ENCODE data around the gene PTPRS. TPM values are rescaled to one million over a fixed set of nuclear protein-coding genes. Genes with fewer than 3 reads are reported as not detected.

The PTPRS gene
- total RNA-seq, 1 donor from 2014 or later: 10.3 TPM

DNA sequence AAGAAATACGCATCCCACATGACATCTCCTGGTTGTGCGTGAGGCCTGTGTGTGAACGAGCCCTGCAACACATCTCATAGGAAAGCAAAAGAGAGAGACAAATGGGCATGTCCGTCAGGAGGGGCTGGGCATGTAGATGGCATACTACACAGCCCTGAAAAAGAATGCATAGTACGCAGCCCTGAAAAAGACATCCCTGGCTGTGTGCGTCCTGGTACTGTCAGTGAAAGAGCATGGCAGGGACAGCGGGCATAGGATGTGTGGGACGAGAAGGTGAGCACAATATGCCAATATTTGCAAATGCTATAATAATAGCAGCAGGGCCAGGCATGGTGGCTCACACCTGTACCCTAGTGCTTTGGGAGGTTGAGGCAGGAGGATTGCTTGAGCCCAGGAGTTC lies 28.6 kb downstream of the PTPRS start:
- FAIRE-seq (no peak), DNase-seq (ENCODE audit: low read depth) (no peak)
- Histone ChIP-seq H3K36me3 (ENCODE audit: control insufficient read depth, insufficient read depth, low read length) (no peaks in the 10 kb centered on the region), H3K27me3 (ENCODE audit: control insufficient read depth, insufficient read depth, low read length) (no peaks in the 10 kb centered on the region), H3K4me3 (ENCODE audit: low read depth, low read length) (no peak overlapping the region)
- TF ChIP-seq, protein P1, sequence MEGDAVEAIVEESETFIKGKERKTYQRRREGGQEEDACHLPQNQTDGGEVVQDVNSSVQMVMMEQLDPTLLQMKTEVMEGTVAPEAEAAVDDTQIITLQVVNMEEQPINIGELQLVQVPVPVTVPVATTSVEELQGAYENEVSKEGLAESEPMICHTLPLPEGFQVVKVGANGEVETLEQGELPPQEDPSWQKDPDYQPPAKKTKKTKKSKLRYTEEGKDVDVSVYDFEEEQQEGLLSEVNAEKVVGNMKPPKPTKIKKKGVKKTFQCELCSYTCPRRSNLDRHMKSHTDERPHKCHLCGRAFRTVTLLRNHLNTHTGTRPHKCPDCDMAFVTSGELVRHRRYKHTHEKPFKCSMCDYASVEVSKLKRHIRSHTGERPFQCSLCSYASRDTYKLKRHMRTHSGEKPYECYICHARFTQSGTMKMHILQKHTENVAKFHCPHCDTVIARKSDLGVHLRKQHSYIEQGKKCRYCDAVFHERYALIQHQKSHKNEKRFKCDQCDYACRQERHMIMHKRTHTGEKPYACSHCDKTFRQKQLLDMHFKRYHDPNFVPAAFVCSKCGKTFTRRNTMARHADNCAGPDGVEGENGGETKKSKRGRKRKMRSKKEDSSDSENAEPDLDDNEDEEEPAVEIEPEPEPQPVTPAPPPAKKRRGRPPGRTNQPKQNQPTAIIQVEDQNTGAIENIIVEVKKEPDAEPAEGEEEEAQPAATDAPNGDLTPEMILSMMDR (IDR thresholded peaks at IDR 0.05; ENCODE audit: insufficient read depth, low read length, severe bottlenecking): no peak

DNA sequence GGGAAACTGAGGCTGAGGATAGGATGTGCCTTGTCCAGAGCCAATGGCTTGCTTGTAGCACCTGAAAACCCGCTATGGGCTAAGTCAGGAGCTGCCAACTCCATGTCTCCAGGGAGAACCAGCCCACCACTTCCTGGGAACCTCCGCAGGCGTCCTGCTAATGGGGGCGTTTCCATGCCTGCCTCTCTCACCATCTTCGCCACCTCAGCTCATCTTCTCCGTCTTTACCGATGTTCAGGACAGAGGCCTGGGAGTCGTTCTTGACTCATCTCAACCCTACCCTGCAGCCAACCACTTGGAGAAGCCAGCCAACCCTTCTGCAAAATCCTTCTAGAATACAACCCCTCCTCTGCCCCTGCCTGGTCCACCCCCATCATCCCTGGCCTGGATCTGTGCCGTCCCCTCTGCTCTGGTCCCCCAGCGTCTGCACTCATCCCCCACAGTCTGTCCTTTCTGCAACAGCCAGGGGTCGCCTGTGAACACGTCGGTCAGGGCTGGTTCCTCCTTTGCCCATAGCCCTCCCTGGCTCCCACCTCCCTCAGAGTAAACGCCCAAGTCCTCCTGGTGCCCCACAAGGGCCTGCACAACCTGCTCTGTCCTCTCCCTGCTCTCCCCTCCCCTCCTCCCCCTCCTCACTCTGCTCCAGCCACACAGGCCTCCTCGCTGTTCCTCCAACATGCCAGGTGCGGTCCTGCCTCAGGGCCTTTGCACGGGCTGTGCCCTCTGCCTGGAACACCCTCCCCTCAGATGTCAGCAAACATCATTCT lies 31.0 kb downstream of the PTPRS start:
- FAIRE-seq (peak; percentile 28), DNase-seq (ENCODE audit: low read depth) (no peak)
- Histone ChIP-seq H3K4me3 (ENCODE audit: low read depth, low read length) (no peak overlapping the region), H3K27me3 (ENCODE audit: control insufficient read depth, insufficient read depth, low read length) (no peaks in the 10 kb centered on the region), H3K36me3 (ENCODE audit: control insufficient read depth, insufficient read depth, low read length) (no peaks in the 10 kb centered on the region)
- TF ChIP-seq, protein P1 (IDR thresholded peaks at IDR 0.05; ENCODE audit: insufficient read depth, low read length, severe bottlenecking): no peak

DNA sequence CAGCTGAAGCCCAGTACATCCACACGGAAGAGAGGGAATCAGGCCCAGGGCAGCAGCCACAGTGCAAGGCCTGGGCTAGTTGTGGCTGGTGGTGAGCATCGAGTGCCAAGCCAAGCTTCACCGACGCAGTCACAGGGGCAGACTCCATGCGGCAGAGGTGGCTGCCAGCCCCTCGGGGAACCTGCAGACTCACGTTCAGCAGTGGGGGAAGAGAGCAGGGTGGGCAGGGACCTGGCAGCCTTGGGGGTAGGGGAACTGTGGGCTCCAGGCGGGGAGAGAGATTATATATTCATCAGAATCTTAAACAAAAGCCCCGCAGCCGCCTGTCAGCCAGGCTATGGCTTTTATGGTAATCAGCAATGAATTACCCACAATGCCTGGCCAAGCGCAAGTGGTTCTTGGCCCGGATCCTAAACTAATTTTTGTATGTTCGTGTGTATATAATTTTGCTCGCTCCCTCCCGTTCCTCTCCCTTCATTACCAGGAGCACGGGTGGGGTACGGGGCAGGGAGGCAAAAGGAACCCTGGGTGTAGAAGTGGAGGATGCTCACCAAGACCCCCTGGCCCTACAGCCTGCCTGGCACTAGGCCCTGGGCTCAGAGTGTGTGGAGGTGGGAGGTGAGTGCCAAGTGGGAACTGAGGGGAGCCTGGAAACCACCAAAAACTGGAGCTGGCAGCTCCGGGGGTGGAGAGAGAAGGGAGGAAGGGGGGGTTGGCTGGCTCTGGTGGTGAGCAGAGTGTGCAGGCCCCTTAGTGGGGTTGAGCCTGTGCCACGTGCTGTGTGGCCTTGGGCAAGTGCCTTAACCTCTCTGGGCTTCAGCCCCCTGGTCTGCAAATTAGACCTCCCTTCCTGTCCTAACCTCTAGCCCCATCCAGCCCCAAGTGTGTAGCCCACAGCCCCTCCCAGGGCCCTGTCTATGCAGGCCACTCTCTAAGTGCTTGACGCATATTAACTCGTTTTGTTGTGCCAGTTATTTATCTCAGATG lies 31.9 kb downstream of the PTPRS start:
- TF ChIP-seq, protein P1 (IDR thresholded peaks at IDR 0.05; ENCODE audit: insufficient read depth, low read length, severe bottlenecking): no peak
- FAIRE-seq (peak; percentile 13), DNase-seq (ENCODE audit: low read depth) (peak; percentile 78)
- Histone ChIP-seq H3K36me3 (ENCODE audit: control insufficient read depth, insufficient read depth, low read length) (no peaks in the 10 kb centered on the region), H3K4me3 (ENCODE audit: low read depth, low read length) (peak overlapping the region; percentile 13), H3K27me3 (ENCODE audit: control insufficient read depth, insufficient read depth, low read length) (no peaks in the 10 kb centered on the region)

DNA sequence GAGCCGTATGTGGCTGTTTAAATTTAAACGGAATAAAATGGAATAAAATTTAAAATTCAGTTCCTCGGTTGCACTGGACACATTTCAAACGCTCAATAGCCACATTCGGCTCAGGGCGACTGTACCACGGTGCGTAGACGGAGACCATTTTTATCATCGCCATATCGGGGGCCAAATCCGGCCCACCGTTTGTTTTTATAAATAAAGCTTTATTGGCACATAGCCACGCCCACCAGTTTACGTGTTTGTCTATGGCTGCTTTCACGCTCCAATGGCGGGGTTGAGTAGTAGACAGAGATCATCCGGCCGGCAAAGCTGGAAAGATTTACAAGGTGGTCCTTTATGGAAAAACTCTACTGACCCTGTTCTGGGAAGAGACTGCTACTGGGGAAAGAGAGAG lies 33.0 kb downstream of the PTPRS start:
- no peaks in the 10 kb centered on the region for H3K36me3 ChIP-seq (ENCODE audit: control insufficient read depth, insufficient read depth, low read length)
- DNase-seq (ENCODE audit: low read depth) (no peak), FAIRE-seq (no peak)
- no peaks in the 10 kb centered on the region for H3K27me3 ChIP-seq (ENCODE audit: control insufficient read depth, insufficient read depth, low read length)
- TF ChIP-seq, protein P1 (IDR thresholded peaks at IDR 0.05; ENCODE audit: insufficient read depth, low read length, severe bottlenecking): no peak
- no peak overlapping the region for H3K4me3 ChIP-seq (ENCODE audit: low read depth, low read length)

DNA sequence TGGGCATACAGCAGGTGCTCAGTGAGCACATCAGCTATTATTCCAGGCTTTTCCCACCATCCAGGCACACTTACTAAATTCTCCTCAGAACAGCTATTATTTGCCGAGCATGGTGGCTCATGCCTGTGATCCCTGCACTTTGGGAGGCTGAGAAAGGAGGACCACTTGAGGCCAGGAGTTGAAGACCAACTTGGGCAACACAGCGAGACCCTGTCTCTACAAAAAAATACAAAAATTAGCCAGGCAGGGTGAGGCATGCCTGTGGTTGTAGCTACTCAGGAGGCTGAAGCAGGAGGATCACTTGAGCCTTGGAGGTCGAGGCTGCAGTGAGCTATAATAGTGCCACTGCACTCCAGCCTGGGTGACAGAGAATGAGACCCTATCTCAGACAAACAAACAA lies 35.4 kb downstream of the PTPRS start:
- no peak for DNase-seq (ENCODE audit: low read depth)
- TF ChIP-seq, protein P1 (IDR thresholded peaks at IDR 0.05; ENCODE audit: insufficient read depth, low read length, severe bottlenecking): no peak
- no peak for FAIRE-seq
- H3K36me3 ChIP-seq (ENCODE audit: control insufficient read depth, insufficient read depth, low read length): no peaks in the 10 kb centered on the region
- H3K27me3 ChIP-seq (ENCODE audit: control insufficient read depth, insufficient read depth, low read length): no peaks in the 10 kb centered on the region
- H3K4me3 ChIP-seq (ENCODE audit: low read depth, low read length): no peak overlapping the region
